HG03175 (cell line): ENCODE results near the gene ANGPTL4.
"Not testable (repeated sequence)": the region's sequence is repeated elsewhere in the genome, so short reads cannot be mapped to it uniquely, and the experiment has no call there.

Experiments
- ATAC-seq: cut with Tn5 transposase; IDR thresholded peaks from one replicate; pipeline ENCODE4 v1.9.1; 2021; ENCODE audit warnings: mild to moderate bottlenecking, moderate library complexity; ENCODE audit not compliant: unreplicated experiment

ANGPTL4 gene, protein sequence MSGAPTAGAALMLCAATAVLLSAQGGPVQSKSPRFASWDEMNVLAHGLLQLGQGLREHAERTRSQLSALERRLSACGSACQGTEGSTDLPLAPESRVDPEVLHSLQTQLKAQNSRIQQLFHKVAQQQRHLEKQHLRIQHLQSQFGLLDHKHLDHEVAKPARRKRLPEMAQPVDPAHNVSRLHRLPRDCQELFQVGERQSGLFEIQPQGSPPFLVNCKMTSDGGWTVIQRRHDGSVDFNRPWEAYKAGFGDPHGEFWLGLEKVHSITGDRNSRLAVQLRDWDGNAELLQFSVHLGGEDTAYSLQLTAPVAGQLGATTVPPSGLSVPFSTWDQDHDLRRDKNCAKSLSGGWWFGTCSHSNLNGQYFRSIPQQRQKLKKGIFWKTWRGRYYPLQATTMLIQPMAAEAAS

DNA sequence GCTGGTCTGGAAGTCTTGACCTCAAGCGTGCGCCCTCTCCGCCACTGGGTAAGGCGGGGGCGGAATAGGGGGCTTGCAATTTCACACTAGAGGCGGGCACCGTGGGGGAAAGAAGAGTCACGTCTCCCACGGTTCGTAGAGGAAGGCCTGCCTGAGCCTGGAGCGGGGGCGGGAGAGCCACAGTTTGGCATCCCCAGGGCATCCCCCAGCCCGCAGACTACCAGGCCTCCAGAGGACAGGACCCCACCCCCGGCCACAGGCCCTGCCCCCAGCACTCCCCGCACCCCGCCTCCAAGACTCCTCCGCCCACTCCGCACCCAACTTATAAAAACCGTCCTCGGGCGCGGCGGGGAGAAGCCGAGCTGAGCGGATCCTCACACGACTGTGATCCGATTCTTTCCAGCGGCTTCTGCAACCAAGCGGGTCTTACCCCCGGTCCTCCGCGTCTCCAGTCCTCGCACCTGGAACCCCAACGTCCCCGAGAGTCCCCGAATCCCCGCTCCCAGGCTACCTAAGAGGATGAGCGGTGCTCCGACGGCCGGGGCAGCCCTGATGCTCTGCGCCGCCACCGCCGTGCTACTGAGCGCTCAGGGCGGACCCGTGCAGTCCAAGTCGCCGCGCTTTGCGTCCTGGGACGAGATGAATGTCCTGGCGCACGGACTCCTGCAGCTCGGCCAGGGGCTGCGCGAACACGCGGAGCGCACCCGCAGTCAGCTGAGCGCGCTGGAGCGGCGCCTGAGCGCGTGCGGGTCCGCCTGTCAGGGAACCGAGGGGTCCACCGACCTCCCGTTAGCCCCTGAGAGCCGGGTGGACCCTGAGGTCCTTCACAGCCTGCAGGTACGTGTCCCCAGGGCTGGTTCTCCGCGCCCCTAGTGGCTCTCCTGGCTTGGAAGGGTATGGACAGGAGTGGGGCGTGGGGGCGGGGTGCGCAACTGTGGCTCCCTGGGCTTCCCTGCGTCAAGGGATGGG, at the start of gene ANGPTL4:
ANGPTL4 (plus strand) TSS at position 353 of the 969 bp plus-strand sequence; CDS start at position 520, 167 bp downstream.
- no peak for ATAC-seq

DNA sequence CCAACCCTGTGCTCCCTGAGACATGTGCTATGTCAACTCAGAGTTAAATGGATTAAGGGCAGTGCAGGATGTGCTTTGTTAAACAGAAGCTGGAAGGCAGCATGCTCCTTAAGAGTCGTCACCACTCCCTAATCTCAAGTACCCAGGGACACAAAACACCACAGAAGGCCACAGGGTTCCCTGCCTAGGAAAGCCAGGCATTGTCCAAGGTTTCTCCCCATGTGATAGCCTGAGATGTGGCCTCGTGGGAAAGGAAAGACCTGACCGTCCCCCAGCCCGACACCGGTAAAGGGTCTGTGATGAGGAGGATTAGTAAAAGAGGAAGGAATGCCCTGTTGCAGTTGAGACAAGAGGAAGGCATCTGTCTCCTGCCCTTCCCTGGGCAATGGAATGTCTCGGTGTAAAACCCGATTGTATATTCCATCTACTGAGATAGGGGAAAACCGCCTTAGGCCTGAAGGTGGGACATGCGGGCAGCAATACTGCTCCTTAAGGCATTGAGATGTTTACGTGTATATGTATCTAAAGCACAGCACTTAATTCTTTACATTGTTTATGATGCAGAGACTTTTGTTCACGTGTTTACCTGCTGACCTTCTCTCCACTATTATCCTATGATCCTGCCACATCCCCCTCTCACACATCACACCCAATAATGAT, 48.8 kb upstream of the ANGPTL4 start:
- ATAC-seq, result not testable (repeated sequence)

DNA sequence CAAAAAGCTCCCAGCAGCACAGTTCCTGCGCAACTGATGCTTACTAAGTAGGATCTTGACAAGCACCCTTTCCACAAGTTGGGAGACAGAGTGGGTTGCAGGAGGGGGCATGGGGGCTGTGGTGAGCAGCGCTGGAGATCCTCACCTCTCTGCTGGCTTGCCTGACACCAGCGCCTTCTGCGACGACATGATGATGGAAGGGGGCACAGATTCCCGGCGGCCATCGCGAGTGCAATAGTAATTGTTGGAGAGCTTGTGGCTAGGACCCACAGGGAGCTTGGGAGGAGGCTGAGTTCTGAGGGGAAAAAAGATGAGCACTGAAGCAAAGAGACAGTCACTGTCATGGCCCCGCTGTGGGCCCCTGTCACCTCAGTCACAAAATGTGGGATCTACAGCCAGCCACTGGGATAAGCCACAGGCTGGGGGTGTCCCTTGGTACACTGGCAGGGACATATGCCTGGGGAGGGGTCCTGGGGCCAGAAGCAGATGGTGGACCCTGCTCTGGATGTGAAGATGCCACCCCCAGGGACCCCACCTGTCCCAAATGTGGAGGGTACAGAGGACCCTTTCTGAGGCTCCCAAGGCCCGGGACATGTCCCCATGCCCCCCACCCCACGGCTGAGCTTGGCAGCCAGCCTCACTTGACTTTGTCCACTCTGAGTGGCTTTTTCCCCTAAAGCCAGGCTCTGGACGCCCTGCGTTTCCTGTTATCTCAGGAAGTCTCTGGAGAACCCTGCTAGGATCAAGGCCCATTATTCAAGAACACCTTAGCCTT, 47.4 kb upstream of the ANGPTL4 start:
- no peak for ATAC-seq

DNA sequence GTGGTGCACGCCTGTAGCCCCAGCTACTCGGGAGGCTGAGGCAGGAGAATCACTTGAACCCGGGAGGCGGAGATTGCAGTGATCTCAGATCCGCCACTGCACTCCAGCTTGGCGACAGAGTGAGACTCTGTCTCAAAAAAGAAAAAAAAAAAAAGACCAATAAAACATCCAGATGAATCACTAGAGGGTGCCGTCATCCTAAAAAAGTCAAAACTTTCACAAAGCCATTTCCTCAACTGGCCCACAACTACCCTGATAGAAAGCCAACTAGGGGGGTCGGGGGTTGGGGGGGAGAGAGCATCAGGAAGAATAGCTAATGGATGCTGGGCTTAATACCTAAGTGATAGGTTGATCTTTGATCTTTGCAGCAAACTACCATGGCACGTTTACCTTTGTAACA, 45.1 kb upstream of the ANGPTL4 start:
- not testable (repeated sequence) for ATAC-seq

DNA sequence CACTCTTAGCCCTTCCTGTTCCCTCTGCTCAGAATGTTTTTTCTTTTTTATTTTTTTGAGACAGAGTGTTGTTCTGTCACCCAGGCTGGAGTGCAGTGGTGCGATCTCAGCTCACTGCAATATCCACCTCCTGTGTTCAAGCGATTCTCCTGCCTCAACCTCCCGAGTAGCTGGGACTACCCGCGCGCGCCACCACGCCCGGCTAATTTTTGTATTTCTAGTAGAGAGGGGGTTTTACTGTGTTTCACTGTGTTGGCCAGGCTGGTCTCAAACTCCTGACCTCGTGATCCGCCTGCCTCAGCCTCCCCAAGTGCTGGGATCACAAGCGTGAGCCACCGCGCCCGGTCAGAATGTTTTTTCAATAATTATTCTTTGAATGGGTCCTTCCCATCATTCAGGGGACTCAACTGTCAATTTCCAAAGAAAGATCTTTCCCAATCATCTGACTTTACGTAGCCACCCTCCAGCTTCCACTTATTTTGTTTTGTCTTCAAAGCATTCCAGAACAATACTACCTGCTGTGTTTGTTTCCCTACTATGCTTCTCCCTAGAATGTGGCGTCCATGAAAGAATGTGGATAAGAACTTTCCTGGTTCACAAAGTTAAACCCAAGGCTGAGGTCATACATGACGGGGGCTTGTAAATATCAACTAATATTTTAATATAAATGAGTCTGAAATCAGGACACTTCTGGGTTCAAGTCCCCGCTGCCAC, 44.0 kb upstream of the ANGPTL4 start:
- ATAC-seq, result no peak

DNA sequence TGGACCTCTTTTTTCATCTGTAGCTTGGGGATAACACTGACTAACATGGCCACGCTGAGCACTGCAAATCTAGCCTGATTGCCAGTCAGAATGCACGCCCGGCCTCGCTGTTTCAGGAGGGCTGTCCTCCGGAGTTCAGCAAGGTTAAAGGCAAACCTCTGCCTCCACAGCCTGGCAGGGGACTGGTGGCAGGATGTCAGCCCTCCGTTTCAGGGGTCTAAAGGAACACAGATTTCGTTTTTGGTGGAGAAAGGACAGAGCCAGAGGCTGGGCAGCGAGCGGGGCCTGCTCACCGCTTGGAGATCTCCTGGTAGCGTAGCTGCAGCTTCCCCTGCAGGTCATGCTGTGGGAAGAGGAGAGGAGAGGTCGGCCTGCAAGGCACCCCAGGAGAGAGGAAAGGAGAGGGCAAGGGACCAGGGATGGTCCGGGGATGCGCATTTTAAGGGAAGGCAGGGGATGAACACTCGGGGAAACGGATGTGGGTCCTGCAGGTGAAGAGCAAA, 43.3 kb upstream of the ANGPTL4 start:
- ATAC-seq, result no peak

DNA sequence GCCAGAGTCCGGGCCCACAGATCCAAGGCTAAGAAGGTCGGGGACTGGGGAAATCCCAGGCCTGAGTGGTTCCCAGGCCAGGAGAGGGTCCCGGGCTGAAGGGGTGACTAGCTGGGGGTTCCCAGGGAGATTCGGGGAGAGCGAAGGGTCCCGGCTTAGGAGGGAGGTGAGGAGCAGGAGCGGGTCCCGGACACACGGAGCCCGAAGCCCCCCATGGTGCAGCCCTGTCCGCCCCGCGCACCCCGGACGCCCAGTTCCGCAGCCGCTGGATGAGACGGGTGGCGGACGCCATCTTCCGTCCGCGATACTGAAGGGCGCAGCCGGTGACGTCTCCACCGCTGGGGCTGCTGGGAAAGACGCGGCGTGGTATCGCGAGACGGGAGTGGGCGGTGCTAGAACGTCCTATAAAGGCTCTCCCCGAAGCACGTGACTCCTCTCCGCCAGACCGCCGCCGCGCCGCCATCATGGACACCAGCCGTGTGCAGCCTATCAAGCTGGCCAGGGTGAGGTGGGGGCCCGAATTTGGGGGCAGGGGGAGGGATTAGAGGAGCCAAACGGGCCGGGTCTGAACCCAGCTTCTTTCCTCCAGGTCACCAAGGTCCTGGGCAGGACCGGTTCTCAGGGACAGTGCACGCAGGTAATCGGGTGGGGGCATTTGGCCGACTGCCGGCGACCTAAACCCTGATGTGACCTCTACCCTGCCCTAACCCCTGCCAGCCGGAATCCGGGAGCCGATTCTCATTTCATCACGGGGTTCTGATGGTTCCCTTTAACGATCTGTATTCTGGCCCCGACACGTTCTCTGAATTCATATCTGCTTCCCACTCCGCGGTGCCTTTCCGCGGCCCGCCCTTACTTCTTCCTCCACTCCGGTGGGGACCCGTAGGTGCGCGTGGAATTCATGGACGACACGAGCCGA, 42.6 kb upstream of the ANGPTL4 start, which contains the start of the genes NDUFA7 and RPS28:
NDUFA7 (minus strand) TSS at position 309 of the 919 bp plus-strand sequence; CDS start at position 292, 17 bp downstream.
RPS28 (plus strand) TSS at position 430 of the 919 bp plus-strand sequence; CDS start at position 465, 35 bp downstream.
- peak; percentile 88 for ATAC-seq

DNA sequence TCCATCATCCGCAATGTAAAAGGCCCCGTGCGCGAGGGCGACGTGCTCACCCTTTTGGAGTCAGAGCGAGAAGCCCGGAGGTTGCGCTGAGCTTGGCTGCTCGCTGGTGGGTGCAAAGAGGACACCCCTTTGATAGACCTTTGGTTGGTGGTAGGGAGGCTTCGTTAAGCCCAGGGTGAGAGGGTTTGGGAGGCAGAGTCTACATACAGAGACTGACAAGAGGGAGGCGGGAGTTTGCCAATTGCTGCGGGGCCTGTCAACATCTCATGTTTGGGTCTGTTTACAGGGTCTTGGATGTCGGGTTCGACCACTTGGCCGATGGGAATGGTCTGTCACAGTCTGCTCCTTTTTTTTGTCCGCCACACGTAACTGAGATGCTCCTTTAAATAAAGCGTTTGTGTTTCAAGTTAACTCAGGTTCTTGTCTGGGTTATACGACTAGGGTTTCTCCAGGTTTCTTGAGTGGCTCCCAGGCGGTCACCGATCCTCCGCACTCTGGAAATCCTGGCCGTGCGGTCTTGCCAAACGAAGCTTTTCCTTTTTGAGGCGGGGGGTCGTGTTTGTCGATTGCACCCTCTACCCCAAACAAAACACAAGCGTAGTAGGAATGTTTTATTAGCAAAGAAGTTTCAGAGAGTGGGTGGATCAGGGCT, 41.8 kb upstream of the ANGPTL4 start:
- ATAC-seq, result no peak

DNA sequence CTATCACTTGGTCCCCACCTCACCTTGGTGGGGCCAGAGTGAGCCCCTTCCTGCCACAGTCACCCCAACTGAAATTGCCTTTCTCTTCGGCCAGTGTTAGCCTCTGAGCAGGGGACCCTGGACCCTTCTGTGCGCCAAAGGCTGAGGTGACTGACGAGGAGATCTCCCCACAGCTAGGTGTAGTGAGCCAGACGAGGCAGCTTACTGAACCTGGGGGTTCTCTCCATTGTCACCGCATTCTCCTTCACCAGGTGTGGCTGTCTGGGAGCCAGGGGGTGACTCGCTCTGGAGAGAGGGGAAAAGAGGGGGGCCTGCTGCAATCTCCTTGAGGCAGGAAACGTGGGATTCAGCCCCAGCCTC, 41.3 kb upstream of the ANGPTL4 start:
- no peak for ATAC-seq

DNA sequence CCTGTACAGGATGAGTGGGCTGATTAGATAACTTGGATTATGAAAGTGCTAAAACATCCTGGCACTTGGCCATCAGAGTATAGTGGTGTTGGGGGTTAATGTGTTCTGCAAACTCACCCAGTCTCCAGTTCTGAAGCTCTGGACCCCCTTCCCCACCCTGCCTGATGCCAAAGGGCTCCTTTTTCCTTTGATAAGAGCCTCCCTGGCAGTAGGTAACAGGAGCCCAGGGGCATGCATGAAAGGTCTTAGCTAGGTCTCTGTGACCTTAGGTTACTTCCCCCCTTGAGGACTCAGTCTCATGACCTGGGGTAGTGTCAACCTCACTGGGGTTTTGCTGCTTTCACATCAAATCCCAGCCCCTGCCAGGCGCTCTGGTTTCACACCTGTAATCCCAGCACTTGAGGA, 40.2 kb upstream of the ANGPTL4 start:
- ATAC-seq, result no peak

DNA sequence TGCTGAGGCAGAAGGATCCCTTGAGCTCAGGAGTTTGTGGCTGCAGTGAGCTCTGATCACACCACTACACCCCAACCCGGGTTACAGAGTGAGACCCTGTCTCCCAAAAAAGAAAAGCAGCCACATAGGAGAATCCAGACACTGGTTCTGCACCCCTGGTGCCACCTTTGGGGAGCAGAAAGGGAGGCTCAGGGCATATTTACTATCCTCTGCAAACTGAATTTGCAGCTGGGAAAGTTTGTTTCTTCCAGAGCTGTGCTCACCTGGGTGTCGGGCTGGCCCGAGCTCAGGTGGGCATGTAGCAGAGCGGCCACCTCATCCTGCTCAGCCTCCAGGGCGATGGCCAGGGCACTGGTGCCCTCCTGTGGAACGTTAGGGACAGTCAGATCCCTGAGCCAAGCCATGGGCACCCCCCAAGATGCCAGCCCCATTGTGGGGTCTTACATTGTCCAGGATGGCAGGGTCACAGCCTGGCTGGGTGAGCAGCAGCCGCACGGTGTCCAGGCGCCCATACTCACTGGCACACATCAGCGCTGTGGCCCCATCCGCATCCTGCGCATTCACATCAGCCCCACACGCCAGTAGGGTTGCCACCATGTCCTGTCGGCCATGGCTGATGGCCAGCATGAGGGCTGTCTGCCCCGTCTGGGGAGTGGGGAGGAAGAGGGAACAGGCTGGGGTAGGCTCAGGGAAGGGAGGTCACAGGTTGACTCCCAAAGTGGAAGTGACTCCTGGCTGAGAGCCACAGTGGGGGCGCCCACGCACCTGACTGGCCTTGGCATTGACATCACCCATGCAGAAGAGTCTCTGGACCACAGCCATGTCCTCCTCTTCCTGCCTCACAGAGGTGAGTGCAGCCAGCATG, 39.5 kb upstream of the ANGPTL4 start:
- no peak for ATAC-seq

DNA sequence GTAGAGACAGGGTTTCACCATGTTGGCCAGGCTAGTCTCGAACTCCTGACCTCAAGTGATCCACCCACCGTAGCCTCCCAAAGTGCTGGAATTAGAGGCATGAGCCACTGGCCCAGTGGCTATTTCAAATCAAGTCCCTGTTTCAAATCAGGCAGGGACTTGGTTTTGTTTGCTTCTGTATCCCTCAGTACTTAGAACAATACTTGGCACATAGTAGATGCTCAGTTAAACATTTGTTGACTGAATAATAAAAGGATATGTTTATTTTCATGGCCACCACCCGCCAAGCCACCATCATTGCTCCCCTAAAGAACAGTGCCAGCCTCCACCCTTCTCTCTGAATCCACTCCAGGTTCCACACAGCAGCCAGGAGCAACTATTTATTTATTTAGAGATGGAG, 38.5 kb upstream of the ANGPTL4 start:
- no peak for ATAC-seq

DNA sequence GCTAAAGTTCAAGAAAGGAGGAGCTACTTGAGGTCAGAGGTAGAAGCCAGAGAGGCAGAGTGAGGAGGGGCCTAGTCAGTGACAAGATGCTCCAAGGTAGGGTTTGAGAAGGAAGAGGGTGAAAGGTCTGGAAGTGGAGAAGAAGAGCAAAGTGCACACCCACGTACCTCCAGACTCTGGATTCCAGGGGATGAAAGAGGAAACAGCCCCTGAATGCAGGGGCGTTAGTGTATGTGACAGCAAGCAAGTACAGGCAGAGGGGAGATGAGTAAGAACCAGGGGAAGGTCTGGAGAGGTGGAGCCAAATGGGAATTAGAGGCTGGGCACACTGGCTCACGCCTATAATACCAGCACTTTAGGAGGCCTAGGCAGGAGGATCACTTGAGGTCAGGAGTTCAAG, 34.0 kb upstream of the ANGPTL4 start:
- ATAC-seq, result no peak

DNA sequence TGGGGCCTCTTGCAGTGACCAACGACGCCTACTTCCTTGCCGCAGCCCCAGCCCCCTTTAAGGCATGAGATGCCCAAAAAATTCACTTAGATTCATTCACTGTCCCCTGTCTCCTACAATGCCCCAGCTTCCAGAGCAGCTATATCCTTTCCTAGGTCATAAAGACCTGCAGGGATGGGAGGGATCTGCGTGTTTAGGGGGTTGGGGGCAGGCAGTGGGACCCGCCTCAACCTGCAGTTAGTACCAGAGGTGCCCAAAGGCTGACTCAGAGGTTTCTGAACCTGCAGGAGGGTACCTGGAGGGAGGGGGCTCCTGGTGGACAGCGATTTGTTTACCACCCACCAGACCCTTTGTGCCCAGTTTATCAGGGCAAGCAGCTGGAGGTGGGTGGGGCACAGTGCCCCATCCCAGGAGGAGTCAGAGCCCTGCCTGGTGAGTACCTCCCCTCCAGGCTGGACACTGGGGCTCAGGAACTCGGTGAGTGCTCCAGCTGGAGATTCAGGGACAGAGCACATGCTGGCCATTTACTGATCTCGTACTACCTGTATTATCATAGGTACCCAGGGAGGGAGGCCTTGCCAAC, 32.6 kb upstream of the ANGPTL4 start:
- no peak for ATAC-seq

DNA sequence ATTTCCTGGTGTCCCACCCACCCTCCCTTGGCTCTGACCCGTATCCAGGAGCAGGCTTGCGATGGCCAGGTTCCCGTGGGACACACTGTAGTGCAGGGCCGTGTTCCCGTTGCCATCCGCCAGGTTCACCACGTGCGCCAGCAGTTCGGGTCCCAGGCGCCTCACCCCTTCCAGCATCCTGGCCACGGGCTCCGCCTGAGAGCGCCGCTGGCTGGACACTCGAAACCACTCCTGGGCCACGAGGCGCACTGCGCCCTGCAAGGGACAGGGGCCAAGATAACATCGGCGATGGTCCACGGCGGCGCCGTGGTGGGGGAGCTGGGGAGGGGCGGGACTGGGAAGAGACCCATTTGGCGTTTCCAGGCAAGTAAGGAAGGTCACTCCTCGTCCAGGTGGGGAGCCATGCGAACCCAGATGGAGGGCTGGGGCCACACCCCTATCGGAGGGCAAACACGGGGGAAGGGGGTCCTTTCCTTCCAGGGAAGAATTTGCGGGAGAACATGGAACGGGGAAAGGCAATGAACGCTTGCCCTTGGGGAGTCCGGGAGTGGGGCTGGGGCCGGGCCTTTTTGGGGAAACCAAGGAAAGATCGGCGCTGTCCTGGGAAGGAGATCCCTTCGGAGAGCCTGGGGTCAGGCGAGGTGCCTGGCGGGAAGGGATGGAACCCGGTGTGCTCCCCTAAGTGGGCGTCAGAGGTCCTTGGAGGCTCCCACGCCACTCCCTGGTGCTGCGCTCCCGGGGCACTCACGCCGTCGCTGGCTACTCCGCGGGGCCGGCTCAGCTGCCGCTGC, 30.8 kb upstream of the ANGPTL4 start:
- ATAC-seq, result no peak
